Esophagus muscularis mucosa (tissue), 4 donors: ENCODE data around the gene DDIT4L. TPM values are rescaled to one million over a fixed set of nuclear protein-coding genes. Genes with fewer than 3 reads are reported as not detected.

ENCODE experiments used
- DNase-seq: peaks from one replicate; pipeline ENCODE4 v3.0.0-alpha.2; 2017; ENCODE audit errors: extremely low spot score
- H3K27ac ChIP-seq, 4 donors: fragments of 200-600 bp; sonication (generic); replicated peaks in 1 of 4; 1 replicate in 3 of 4; 2 replicates in 1 of 4; pipeline ENCODE4 v1.5.1; 2016 to 2019; ENCODE audit warnings: mild to moderate bottlenecking in 1 of 4
- H3K27me3 ChIP-seq, 4 donors: fragments of 200-600 bp; sonication (generic); one replicate each; pipeline versions ENCODE4 v1.5.1 to v1.6.0; 2016 to 2019
- H3K36me3 ChIP-seq, 4 donors: fragments of 200-600 bp; sonication (generic); one replicate each; pipeline ENCODE4 v1.5.1; 2016 to 2019
- H3K4me1 ChIP-seq, 4 donors: fragments of 200-600 bp; sonication (generic); one replicate each; pipeline ENCODE4 v1.5.1; 2016 to 2019
- H3K4me3 ChIP-seq, 4 donors: fragments of 200-600 bp; sonication (generic); 1 replicate in 2 of 4; 2 replicates in 2 of 4; pipeline ENCODE4 v1.5.1; 2016 to 2019; ENCODE audit warnings: mild to moderate bottlenecking in 4 of 4, moderate library complexity in 1 of 4
- H3K9me3 ChIP-seq, 4 donors: fragments of 200-600 bp; sonication (generic); 1 replicate in 3 of 4; 2 replicates in 1 of 4; pipeline ENCODE4 v1.5.1; 2016 to 2019
- CTCF ChIP-seq, 3 experiments: fragments of 200-600 bp in 2 of 3; fragments of 450-650 bp in 1 of 3; sonication (generic) in 2 of 3; IDR thresholded peaks; one replicate each; pipeline ENCODE4 v1.5.1; 2017 to 2019; ENCODE audit warnings: antibody characterized with exemption in 3 of 3, mild to moderate bottlenecking in 2 of 3, moderate library complexity in 1 of 3
- EP300 ChIP-seq: sonication (generic); formaldehyde crosslinking; IDR thresholded peaks from one replicate; pipeline ENCODE4 v1.6.1; 2017; ENCODE audit warnings: antibody characterized with exemption
- POLR2A ChIP-seq: fragments of 450-650 bp; IDR thresholded peaks from one replicate; pipeline ENCODE4 v1.6.1; 2017; ENCODE audit warnings: antibody characterized with exemption, moderate library complexity, mild to moderate bottlenecking, low read depth
- POLR2AphosphoS5 ChIP-seq, 2 donors: sonication (generic); formaldehyde crosslinking; IDR thresholded peaks; one replicate each; pipeline ENCODE4 v1.6.1; 2017; ENCODE audit warnings: antibody characterized with exemption in 2 of 2
- WGBS: methylation state at CpG from one replicate; pipeline ENCODE4 v1.1.5; 2018; 5-methylcytosine and 5-hydroxymethylcytosine counted together
- intact Hi-C: fragments of 100-400 bp; cut with DNase I; formaldehyde crosslinking; loops from one replicate; pipeline ENCODE4 v1.15.1; 2023
- total RNA-seq, 4 donors: library from RNA; depleted of rRNA; stranded (reverse); fragments of >200 nt; gene quantifications; one replicate each; pipeline versions ENCODE4 v1.1.0 to v1.2.1, GENCODE V29; 2016

DDIT4L gene
- total RNA-seq, 4 donors from 2014 or later: 0.75 to 2.1 (median 1.00) TPM

GRCh38 chr4:100166297-100167039 is 23.8 kb downstream of the DDIT4L start:
- H3K9me3 ChIP-seq: peaks cover 0 to 8% (median 7%) of the 10 kb centered on the region in 4 donors
- intact Hi-C loops: no loop called here
- WGBS: 88% methylated on average over 8 of the region's 8 CpGs
- peaks cover 0 to 15% (median 11%) of the 10 kb centered on the region in 4 donors for H3K4me1 ChIP-seq
- no peak overlapping the region for H3K4me3 ChIP-seq
- no peaks in the 10 kb centered on the region for H3K36me3 ChIP-seq
- TF ChIP-seq EP300 (no peak), POLR2AphosphoS5 (IDR thresholded peaks at IDR 0.05) (no peak), POLR2A (no peak), CTCF (IDR thresholded peaks at IDR 0.05) (no peak)
- H3K27ac ChIP-seq: no peak overlapping the region
- DNase-seq: no peak
- H3K27me3 ChIP-seq: no peaks in the 10 kb centered on the region

- peaks cover 0 to 15% (median 11%) of the 10 kb centered on the region in 4 donors for H3K4me1 ChIP-seq
- no peak overlapping the region for H3K27ac ChIP-seq
- H3K36me3 ChIP-seq: no peaks in the 10 kb centered on the region
- TF ChIP-seq CTCF (IDR thresholded peaks at IDR 0.05) (no peak), POLR2AphosphoS5 (IDR thresholded peaks at IDR 0.05) (no peak), POLR2A (no peak)
- 77% methylated on average over 1 of the region's 1 CpG for WGBS
- no peak overlapping the region for H3K4me3 ChIP-seq
- no peaks in the 10 kb centered on the region for H3K27me3 ChIP-seq
- intact Hi-C loops: no loop called here
- peaks cover 0 to 12% (median 9%) of the 10 kb centered on the region in 4 donors for H3K9me3 ChIP-seq
- DNase-seq: no peak
Observed at GRCh38 chr4:100165809-100166208, 24.5 kb downstream of the DDIT4L start.

- Histone ChIP-seq H3K4me1 (peaks cover 0 to 15% (median 11%) of the 10 kb centered on the region in 4 donors), H3K27ac (no peak overlapping the region), H3K36me3 (no peaks in the 10 kb centered on the region), H3K27me3 (no peaks in the 10 kb centered on the region), H3K4me3 (no peak overlapping the region), H3K9me3 (peaks cover 0 to 12% (median 9%) of the 10 kb centered on the region in 4 donors)
- no peak for DNase-seq
- TF ChIP-seq EP300 (no peak), POLR2AphosphoS5 (IDR thresholded peaks at IDR 0.05) (no peak)
- intact Hi-C loops: no loop called here
- WGBS: 51% methylated on average over 6 of the region's 6 CpGs
Observed at GRCh38 chr4:100164808-100165760, 25.2 kb downstream of the DDIT4L start.

- Histone ChIP-seq H3K36me3 (no peaks in the 10 kb centered on the region), H3K4me1 (no peaks in the 10 kb centered on the region), H3K27me3 (no peaks in the 10 kb centered on the region), H3K4me3 (no peak overlapping the region), H3K9me3 (peaks cover 0 to 12% (median 9%) of the 10 kb centered on the region in 4 donors), H3K27ac (no peak overlapping the region)
- WGBS: 56% methylated on average over 3 of the region's 3 CpGs
- intact Hi-C loops: no loop called here
- DNase-seq: no peak
- TF ChIP-seq EP300 (no peak), POLR2AphosphoS5 (IDR thresholded peaks at IDR 0.05) (no peak), POLR2A (no peak), CTCF (IDR thresholded peaks at IDR 0.05) (no peak)
Observed at GRCh38 chr4:100162027-100162685, 28.1 kb downstream of the DDIT4L start.

- Histone ChIP-seq H3K36me3 (no peaks in the 10 kb centered on the region), H3K4me1 (peaks cover 0 to 9% (median 3%) of the 10 kb centered on the region in 4 donors), H3K27me3 (no peaks in the 10 kb centered on the region), H3K9me3 (no peaks in the 10 kb centered on the region), H3K27ac (no peak overlapping the region), H3K4me3 (no peak overlapping the region)
- 92% methylated on average over 6 of the region's 6 CpGs for WGBS
- no peak for TF ChIP-seq POLR2A
- no peak for TF ChIP-seq EP300
- no peak for TF ChIP-seq CTCF (IDR thresholded peaks at IDR 0.05)
- no peak for TF ChIP-seq POLR2AphosphoS5 (IDR thresholded peaks at IDR 0.05)
- intact Hi-C loops: no loop called here
- DNase-seq: no peak
Observed at GRCh38 chr4:100149190-100149589, 41.1 kb downstream of the DDIT4L start.
